A549 treated with AZD9567 at 1 μM for 4 hours (cell line): Measurements from ENCODE around the gene ERGIC2. TPM values are rescaled to one million over a fixed set of nuclear protein-coding genes. Genes with fewer than 3 reads are reported as not detected.

ENCODE experiments used
- total RNA-seq: library from RNA; stranded (reverse); fragments of 200-300 nt; extraction: Qiagen RNA extraction; gene quantifications from 5 replicates; pipeline ENCODE4 v1.2.3, GENCODE V29; 2022; ENCODE audit not compliant: insufficient read depth

Gene ERGIC2
- total RNA-seq: 57.6 to 106 TPM (median 67.6 TPM) in 5 replicates

DNA sequence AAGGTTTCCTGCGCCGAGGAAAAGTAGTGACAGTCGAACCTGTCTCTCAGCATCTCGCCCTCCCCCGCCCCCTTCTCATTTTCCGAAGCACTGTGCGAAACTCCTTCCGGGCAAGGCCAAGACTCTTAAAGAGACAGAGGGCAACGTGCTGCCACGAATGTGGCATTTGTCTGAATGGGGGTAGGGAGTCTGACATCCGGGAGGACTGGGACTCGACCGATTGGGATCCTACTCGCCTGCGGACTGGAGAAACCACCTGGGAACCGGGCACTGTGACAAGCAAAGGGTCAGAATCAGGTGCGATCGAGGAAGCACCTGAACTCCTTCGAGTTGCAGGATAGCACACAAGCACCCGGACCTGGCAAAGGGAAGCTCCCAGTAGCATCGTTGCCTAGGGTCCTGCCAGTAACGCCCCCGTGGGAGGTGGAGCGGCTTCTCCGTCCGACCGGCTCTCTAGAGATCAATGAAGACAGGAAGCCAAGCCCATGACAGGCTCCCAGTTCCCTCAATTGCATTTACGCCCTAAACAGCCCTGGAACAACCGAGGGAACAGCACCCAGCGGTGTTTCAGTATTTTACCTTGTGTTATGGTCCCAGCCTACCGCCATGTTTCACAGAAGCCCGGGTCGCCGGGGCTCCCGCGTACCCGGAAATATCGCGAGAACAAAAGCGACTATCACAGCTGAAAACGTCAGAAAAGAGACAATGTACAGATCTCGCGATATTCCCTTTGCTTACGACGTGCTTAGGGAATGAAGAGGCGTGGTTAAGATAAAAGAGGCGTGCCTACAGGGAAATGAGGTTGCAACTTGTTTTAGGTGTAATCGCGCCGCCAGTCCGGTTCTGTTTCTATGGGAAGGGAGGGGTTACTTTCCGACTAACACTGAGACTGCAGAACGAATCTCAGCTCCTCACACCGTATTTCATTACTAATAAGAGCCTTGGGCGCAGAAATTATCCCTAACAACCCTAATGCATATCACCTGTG, at the start of gene ERGIC2:
Gene ERGIC2, minus strand, starts transcription at position 637 of the 988 bp plus-strand sequence. CDS start 9,539 bp downstream, outside the sequence.

Other genes starting within 250 kb of the ERGIC2 start
- 0.27 to 0.33 TPM in 2 of 5 replicates, not detected in the others for gene FAR2, start 231.9 kb downstream of the ERGIC2 start, total RNA-seq
- gene OVCH1, start 116.5 kb upstream of the ERGIC2 start, total RNA-seq: not detected in 5 replicates